HEK293 (cell line): Measurements from ENCODE around the gene HTR1D.

ENCODE experiments used
- CTCF ChIA-PET: fragments of 350-600 bp; formaldehyde crosslinking; extraction: SDS; loops from one replicate; lab custom pipeline; 2021; ENCODE audit warnings: antibody characterized with exemption; lab: Yijun Ruan, JAX
- POLR2A ChIA-PET: fragments of 300-600 bp; formaldehyde crosslinking; extraction: SDS; loops from one replicate; lab custom pipeline; 2020; ENCODE audit warnings: antibody characterized with exemption, inconsistent platforms; lab: Yijun Ruan, JAX
- H3K27ac ChIP-seq: fragments of 200-500 bp; sonication (Bioruptor generic); 2 replicates; pipeline ENCODE4 v1.5.1; 2014; ENCODE audit warnings: low read depth, low read length, control low read depth, inconsistent platforms; ENCODE audit errors: extremely low read depth
- H3K36me3 ChIP-seq, 2 experiments: fragments of 200-500 bp in 1 of 2; sonication (Bioruptor generic) in 1 of 2; 1 replicate in 1 of 2; 2 replicates in 1 of 2; pipeline ENCODE4 v1.5.1; 2014 to 2017; ENCODE audit warnings: inconsistent platforms in 2 of 2, low read length in 2 of 2; ENCODE audit not compliant: control insufficient read depth in 2 of 2, insufficient read depth in 1 of 2
- H3K4me1 ChIP-seq: fragments of 200-500 bp; sonication (Bioruptor generic); 2 replicates; pipeline ENCODE4 v1.5.1; 2014; ENCODE audit warnings: mild to moderate bottlenecking, low read length, inconsistent platforms; ENCODE audit not compliant: control insufficient read depth, insufficient read depth
- H3K4me3 ChIP-seq: 2 replicates; pipeline ENCODE4 v1.5.1; 2011; ENCODE audit warnings: low read depth, mild to moderate bottlenecking, control low read depth, low read length, moderate library complexity
- H3K9me3 ChIP-seq: fragments of 200-500 bp; sonication (Bioruptor generic); 2 replicates; pipeline ENCODE4 v1.5.1; 2014; ENCODE audit warnings: low read depth, low read length, inconsistent platforms; ENCODE audit not compliant: control insufficient read depth, insufficient read depth
- GLIS2 ChIP-seq: fragments of 450-650 bp; formaldehyde crosslinking; IDR thresholded peaks from 2 replicates; pipeline ENCODE4 v1.5.1; 2016; ENCODE audit warnings: missing biosample characterization, missing genetic modification characterization
- OVOL3 ChIP-seq: fragments of 450-650 bp; formaldehyde crosslinking; IDR thresholded peaks from 2 replicates; pipeline ENCODE4 v1.5.1; 2016; ENCODE audit warnings: missing biosample characterization, missing genetic modification characterization
- ZBTB17 ChIP-seq: fragments of 450-650 bp; formaldehyde crosslinking; IDR thresholded peaks from 2 replicates; pipeline ENCODE4 v1.5.1; 2016; ENCODE audit warnings: missing biosample characterization, missing genetic modification characterization
- ZFP41 ChIP-seq: fragments of 450-650 bp; formaldehyde crosslinking; IDR thresholded peaks from 2 replicates; pipeline ENCODE4 v1.5.1; 2016; ENCODE audit warnings: missing biosample characterization, missing genetic modification characterization, borderline replicate concordance
- ZNF133 ChIP-seq: fragments of 450-650 bp; formaldehyde crosslinking; IDR thresholded peaks from 2 replicates; pipeline ENCODE4 v1.5.1; 2016; ENCODE audit warnings: missing biosample characterization, missing genetic modification characterization
- ZNF155 ChIP-seq: fragments of 450-650 bp; formaldehyde crosslinking; IDR thresholded peaks from 2 replicates; pipeline ENCODE4 v1.5.1; 2016; ENCODE audit warnings: missing biosample characterization, missing genetic modification characterization
- ZNF324 ChIP-seq: fragments of 450-650 bp; formaldehyde crosslinking; IDR thresholded peaks from 2 replicates; pipeline ENCODE4 v1.5.1; 2016; ENCODE audit warnings: missing biosample characterization, missing genetic modification characterization
- ZNF341 ChIP-seq: fragments of 450-650 bp; formaldehyde crosslinking; IDR thresholded peaks from 2 replicates; pipeline ENCODE4; 2016; ENCODE audit warnings: low read depth, missing biosample characterization, missing genetic modification characterization
- ZNF366 ChIP-seq: fragments of 450-650 bp; formaldehyde crosslinking; conservative IDR thresholded peaks from 2 replicates; pipeline ENCODE4 v1.5.1; 2016; ENCODE audit warnings: missing biosample characterization, missing genetic modification characterization
- ZNF394 ChIP-seq: fragments of 450-650 bp; formaldehyde crosslinking; IDR thresholded peaks from 2 replicates; pipeline ENCODE4 v1.5.1; 2016; ENCODE audit warnings: missing biosample characterization, missing genetic modification characterization, mild to moderate bottlenecking, moderate library complexity, borderline replicate concordance
- ZNF791 ChIP-seq: fragments of 450-650 bp; formaldehyde crosslinking; IDR thresholded peaks from 2 replicates; pipeline ENCODE4 v1.5.1; 2016; ENCODE audit warnings: missing biosample characterization, missing genetic modification characterization
- ZNF830 ChIP-seq: fragments of 450-650 bp; IDR thresholded peaks from 2 replicates; pipeline ENCODE4 v1.5.0; 2018; ENCODE audit warnings: missing biosample characterization, missing genetic modification characterization, low read depth, mild to moderate bottlenecking, moderate library complexity
- ZSCAN30 ChIP-seq: fragments of 450-650 bp; IDR thresholded peaks from 2 replicates; pipeline ENCODE4 v1.5.1; 2018; ENCODE audit warnings: missing biosample characterization, mild to moderate bottlenecking, missing genetic modification characterization, moderate library complexity
- TF ChIP-seq, protein P1 (sequence below): fragments of 450-650 bp; formaldehyde crosslinking; IDR thresholded peaks from 2 replicates; pipeline ENCODE4; 2016; ENCODE audit warnings: missing biosample characterization, missing genetic modification characterization
- TF ChIP-seq, protein P2 (sequence below): fragments of 450-650 bp; formaldehyde crosslinking; IDR thresholded peaks from 2 replicates; pipeline ENCODE4 v1.5.1; 2016; ENCODE audit warnings: missing biosample characterization, missing genetic modification characterization
- TF ChIP-seq, protein P3 (sequence below): fragments of 450-650 bp; formaldehyde crosslinking; IDR thresholded peaks from 2 replicates; pipeline ENCODE4 v1.5.1; 2017; ENCODE audit warnings: missing biosample characterization, missing genetic modification characterization
- TF ChIP-seq, protein P4 (sequence below): fragments of 450-650 bp; formaldehyde crosslinking; IDR thresholded peaks from 2 replicates; pipeline ENCODE4 v1.5.1; 2016; ENCODE audit warnings: missing biosample characterization, missing genetic modification characterization
- TF ChIP-seq, protein P5 (sequence below): fragments of 450-650 bp; formaldehyde crosslinking; IDR thresholded peaks from 2 replicates; pipeline ENCODE4 v1.5.1; 2016; ENCODE audit warnings: missing biosample characterization, missing genetic modification characterization
- TF ChIP-seq, protein P6 (sequence below): fragments of 450-650 bp; formaldehyde crosslinking; IDR thresholded peaks from 2 replicates; pipeline ENCODE4 v1.5.1; 2016; ENCODE audit warnings: missing biosample characterization, missing genetic modification characterization
- TF ChIP-seq, protein P7 (sequence below): fragments of 450-650 bp; formaldehyde crosslinking; IDR thresholded peaks from 2 replicates; pipeline ENCODE4 v1.5.1; 2016; ENCODE audit warnings: missing biosample characterization, missing genetic modification characterization

The HTR1D gene

DNA sequence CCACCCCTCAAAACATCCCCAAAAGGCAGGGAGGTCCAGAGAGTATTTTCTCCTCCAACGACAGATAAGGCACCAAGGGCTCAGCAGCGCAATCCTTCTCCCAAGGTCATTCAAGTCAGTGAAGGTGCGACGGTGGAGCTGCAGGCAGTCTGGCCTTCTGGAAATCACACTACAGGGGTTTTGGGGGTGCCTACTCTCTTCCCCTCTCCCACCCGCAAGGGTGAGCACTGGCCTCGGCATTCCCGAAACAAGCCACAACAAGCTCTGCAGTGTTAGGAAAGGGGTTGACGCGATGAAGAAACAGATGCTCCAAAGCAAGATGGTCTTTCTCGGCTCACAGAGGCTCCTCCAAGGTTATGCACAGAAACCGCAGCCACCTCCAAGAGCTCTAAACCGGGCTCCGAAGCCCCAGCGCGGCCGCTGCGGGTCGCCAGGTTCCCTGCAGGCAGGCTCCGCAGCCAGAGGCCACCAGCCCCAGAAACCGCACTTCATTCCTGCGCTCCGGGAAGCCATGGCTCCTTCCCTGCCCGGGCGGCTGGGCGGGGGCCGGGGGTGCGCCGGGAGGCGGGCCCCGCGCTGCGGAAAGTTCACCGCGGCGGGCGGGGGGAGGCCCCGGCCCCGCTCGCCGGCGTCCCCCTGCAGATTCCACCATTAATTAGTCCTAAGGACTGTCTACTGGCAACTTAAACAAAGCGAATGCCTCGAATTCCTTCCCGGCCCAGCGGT lies 49.8 kb downstream of the HTR1D start (continued):
- TF ChIP-seq ZNF830 (tag by site-specific recombination) (no peak), GLIS2 (tag by site-specific recombination) (no peak; the same call in 1 of the 2 replicates), ZSCAN30 (peak; percentile 95), ZNF155 (tag by site-specific recombination) (no peak)
- TF ChIP-seq, protein P1, sequence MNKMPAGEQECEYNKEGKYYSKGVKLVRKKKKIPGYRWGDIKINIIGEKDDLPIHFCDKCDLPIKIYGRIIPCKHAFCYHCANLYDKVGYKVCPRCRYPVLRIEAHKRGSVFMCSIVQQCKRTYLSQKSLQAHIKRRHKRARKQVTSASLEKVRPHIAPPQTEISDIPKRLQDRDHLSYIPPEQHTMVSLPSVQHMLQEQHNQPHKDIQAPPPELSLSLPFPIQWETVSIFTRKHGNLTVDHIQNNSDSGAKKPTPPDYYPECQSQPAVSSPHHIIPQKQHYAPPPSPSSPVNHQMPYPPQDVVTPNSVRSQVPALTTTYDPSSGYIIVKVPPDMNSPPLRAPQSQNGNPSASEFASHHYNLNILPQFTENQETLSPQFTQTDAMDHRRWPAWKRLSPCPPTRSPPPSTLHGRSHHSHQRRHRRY (tag by site-specific recombination): no peak
- TF ChIP-seq, protein P2, sequence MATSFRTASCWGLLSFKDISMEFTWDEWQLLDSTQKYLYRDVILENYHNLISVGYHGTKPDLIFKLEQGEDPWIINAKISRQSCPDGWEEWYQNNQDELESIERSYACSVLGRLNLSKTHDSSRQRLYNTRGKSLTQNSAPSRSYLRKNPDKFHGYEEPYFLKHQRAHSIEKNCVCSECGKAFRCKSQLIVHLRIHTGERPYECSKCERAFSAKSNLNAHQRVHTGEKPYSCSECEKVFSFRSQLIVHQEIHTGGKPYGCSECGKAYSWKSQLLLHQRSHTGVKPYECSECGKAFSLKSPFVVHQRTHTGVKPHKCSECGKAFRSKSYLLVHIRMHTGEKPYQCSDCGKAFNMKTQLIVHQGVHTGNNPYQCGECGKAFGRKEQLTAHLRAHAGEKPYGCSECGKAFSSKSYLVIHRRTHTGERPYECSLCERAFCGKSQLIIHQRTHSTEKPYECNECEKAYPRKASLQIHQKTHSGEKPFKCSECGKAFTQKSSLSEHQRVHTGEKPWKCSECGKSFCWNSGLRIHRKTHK (tag by site-specific recombination): no peak
- TF ChIP-seq, all 188 proteins: peak for 25

DNA sequence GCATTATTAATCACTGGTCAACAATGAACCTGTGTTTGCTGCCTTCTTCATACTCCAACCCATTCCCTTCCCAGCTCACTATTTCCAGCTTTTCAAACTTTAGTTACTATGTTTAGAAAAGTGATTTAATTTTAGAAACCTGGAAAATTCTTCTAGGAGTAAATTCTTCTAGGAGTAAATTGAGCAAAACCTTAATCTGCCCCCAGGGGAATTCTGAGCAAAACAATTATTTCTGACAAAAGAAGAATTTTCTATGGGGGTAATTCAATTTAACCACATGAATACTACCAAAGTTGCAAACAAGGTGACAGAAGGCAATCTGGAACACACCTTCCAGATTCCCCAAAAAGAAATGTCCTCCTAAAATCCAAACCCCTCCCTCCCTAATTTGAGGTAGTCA lies 50.4 kb downstream of the HTR1D start:
- H3K4me1 ChIP-seq: peaks cover 14% of the 10 kb centered on the region
- TF ChIP-seq ZNF366 (tag by site-specific recombination) (no peak), ZNF133 (tag by site-specific recombination) (no peak), ZNF791 (tag by site-specific recombination) (no peak), OVOL3 (tag by site-specific recombination) (no peak)
- TF ChIP-seq, protein P3, sequence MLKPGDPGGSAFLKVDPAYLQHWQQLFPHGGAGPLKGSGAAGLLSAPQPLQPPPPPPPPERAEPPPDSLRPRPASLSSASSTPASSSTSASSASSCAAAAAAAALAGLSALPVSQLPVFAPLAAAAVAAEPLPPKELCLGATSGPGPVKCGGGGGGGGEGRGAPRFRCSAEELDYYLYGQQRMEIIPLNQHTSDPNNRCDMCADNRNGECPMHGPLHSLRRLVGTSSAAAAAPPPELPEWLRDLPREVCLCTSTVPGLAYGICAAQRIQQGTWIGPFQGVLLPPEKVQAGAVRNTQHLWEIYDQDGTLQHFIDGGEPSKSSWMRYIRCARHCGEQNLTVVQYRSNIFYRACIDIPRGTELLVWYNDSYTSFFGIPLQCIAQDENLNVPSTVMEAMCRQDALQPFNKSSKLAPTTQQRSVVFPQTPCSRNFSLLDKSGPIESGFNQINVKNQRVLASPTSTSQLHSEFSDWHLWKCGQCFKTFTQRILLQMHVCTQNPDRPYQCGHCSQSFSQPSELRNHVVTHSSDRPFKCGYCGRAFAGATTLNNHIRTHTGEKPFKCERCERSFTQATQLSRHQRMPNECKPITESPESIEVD: peak; percentile 79
- TF ChIP-seq, protein P4, sequence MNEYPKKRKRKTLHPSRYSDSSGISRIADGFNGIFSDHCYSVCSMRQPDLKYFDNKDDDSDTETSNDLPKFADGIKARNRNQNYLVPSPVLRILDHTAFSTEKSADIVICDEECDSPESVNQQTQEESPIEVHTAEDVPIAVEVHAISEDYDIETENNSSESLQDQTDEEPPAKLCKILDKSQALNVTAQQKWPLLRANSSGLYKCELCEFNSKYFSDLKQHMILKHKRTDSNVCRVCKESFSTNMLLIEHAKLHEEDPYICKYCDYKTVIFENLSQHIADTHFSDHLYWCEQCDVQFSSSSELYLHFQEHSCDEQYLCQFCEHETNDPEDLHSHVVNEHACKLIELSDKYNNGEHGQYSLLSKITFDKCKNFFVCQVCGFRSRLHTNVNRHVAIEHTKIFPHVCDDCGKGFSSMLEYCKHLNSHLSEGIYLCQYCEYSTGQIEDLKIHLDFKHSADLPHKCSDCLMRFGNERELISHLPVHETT (tag by site-specific recombination): no peak
- ChIA-PET CTCF (interaction anchor here (0.8 to 1.3 kb wide), 3 partner anchors 17 to 67 kb away, joined by 3 to 7 read pairs (median 3); no protein-coding TSS in a partner anchor), POLR2A (interaction anchor here (0.6 to 3.3 kb wide), 5 partner anchors 11 to 75 kb away, joined by 3 to 16 read pairs (median 5); no protein-coding TSS in a partner anchor)
- no peaks in the 10 kb centered on the region for H3K36me3 ChIP-seq
- H3K9me3 ChIP-seq: no peaks in the 10 kb centered on the region
- peak overlapping the region; percentile 73 for H3K4me3 ChIP-seq
- H3K27ac ChIP-seq: 0 out of 2 replicates have a peak overlapping the region, but pooled peaks have one; percentile 55

DNA sequence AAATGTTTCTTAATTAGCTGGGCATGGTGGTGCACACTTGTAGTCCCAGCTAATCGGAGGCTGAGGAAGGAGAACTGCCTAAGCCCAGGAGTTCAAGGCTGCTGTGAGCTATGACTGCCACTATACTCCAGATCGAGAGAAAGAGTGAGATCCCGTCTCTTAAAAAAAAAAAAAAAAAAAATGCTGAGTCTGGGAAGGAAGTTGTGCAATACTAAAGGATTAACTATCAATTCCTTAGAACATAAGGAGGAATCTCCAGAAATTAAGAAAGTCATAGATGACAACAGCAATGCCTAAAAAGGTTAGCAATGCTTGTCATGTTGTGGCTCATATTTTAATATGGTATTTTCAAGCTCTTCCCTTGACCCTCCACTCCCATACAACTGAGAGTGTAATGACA lies 53.9 kb downstream of the HTR1D start:
- Histone ChIP-seq H3K4me3 (no peak overlapping the region), H3K27ac (no peak overlapping the region), H3K9me3 (no peaks in the 10 kb centered on the region), H3K4me1 (peaks cover 15% of the 10 kb centered on the region), H3K36me3 (no peaks in the 10 kb centered on the region)
- POLR2A ChIA-PET: interaction anchor here (0.7 to 0.9 kb wide), 3 partner anchors 9 to 1104 kb away, joined by 3 to 4 read pairs (median 3); no protein-coding TSS in a partner anchor
- CTCF ChIA-PET: interaction anchor here (0.6 to 0.9 kb wide), 3 partner anchors 10 to 73 kb away, joined by 3 to 4 read pairs (median 4); no protein-coding TSS in a partner anchor
- TF ChIP-seq ZFP41 (tag by site-specific recombination): no peak
- TF ChIP-seq, protein P5, sequence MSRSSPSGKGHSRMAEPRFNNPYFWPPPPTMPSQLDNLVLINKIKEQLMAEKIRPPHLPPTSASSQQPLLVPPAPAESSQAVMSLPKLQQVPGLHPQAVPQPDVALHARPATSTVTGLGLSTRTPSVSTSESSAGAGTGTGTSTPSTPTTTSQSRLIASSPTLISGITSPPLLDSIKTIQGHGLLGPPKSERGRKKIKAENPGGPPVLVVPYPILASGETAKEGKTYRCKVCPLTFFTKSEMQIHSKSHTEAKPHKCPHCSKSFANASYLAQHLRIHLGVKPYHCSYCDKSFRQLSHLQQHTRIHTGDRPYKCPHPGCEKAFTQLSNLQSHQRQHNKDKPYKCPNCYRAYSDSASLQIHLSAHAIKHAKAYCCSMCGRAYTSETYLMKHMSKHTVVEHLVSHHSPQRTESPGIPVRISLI: peak; percentile 87
- peak; percentile 33; the same call in 1 of the 2 replicates for TF ChIP-seq ZBTB17 (tag by site-specific recombination)
- no peak for TF ChIP-seq ZNF324 (tag by site-specific recombination)
- peak; percentile 24; the same call in 1 of the 2 replicates for TF ChIP-seq ZNF341 (tag by site-specific recombination)
- TF ChIP-seq, protein P6, sequence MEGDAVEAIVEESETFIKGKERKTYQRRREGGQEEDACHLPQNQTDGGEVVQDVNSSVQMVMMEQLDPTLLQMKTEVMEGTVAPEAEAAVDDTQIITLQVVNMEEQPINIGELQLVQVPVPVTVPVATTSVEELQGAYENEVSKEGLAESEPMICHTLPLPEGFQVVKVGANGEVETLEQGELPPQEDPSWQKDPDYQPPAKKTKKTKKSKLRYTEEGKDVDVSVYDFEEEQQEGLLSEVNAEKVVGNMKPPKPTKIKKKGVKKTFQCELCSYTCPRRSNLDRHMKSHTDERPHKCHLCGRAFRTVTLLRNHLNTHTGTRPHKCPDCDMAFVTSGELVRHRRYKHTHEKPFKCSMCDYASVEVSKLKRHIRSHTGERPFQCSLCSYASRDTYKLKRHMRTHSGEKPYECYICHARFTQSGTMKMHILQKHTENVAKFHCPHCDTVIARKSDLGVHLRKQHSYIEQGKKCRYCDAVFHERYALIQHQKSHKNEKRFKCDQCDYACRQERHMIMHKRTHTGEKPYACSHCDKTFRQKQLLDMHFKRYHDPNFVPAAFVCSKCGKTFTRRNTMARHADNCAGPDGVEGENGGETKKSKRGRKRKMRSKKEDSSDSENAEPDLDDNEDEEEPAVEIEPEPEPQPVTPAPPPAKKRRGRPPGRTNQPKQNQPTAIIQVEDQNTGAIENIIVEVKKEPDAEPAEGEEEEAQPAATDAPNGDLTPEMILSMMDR (tag by site-specific recombination): no peak
- TF ChIP-seq, protein P7, sequence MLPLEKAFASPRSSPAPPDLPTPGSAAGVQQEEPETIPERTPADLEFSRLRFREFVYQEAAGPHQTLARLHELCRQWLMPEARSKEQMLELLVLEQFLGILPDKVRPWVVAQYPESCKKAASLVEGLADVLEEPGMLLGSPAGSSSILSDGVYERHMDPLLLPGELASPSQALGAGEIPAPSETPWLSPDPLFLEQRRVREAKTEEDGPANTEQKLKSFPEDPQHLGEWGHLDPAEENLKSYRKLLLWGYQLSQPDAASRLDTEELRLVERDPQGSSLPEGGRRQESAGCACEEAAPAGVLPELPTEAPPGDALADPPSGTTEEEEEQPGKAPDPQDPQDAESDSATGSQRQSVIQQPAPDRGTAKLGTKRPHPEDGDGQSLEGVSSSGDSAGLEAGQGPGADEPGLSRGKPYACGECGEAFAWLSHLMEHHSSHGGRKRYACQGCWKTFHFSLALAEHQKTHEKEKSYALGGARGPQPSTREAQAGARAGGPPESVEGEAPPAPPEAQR (tag by site-specific recombination): no peak
- TF ChIP-seq ZNF394 (tag by site-specific recombination): no peak
